HepG2 (cell line): ENCODE data around the gene ANKRD61. TPM values are rescaled to one million over a fixed set of nuclear protein-coding genes. Genes with fewer than 3 reads are reported as not detected.

Experiments
- ATAC-seq: fragments of 200-7000 bp; cut with Tn5 transposase; 3 replicates; pipeline ENCODE4 v1.9.1; 2020; ENCODE audit warnings: mild to moderate bottlenecking, moderate library complexity
- BruUV-seq: library from RNA; stranded (reverse); fragments of 400-500 nt; replicated peaks from 2 replicates; lab custom pipeline; 2021; lab: Mats Ljungman, UMichigan
- CTCF ChIA-PET: fragments of 300-600 bp; formaldehyde crosslinking; extraction: SDS; loops from one replicate; lab custom pipeline; 2021; ENCODE audit warnings: low total read pairs, inconsistent platforms, low intra/inter-chr PET ratio; lab: Yijun Ruan, JAX
- POLR2A ChIA-PET: fragments of 350-600 bp; sonication (Branson Sonifier 250); formaldehyde crosslinking; loops from one replicate; lab custom pipeline; 2020; ENCODE audit warnings: antibody characterized with exemption, inconsistent platforms; lab: Yijun Ruan, JAX
- DNase-seq: peaks from one replicate; pipeline ENCODE4 v3.0.0-alpha.2; 2015; ENCODE audit warnings: low spot score
- FAIRE-seq: peaks from 3 replicates; lab custom pipeline; 2011; peaks lifted over from hg19 to GRCh38; lab: Jason Lieb, UNC
- H2AFZ ChIP-seq: one replicate; pipeline ENCODE4 v1.6.1; 2011; ENCODE audit warnings: low read length, inconsistent platforms
- H3K27ac ChIP-seq: fragments of 300-600 bp; 3 replicates; pipeline ENCODE4 v1.8.0; 2011; ENCODE audit warnings: mixed run types, mild to moderate bottlenecking, mixed read lengths, low read length, inconsistent platforms; ENCODE audit not compliant: insufficient read depth; ENCODE audit errors: extremely low read length
- H3K27me3 ChIP-seq, 2 experiments: fragments of 200-600 bp in 1 of 2; 2 replicates in 1 of 2; 3 replicates in 1 of 2; pipeline versions ENCODE4 v1.6.0 to v1.8.0; 2011; ENCODE audit warnings: low read length in 2 of 2, mild to moderate bottlenecking in 2 of 2, moderate library complexity in 2 of 2, inconsistent platforms in 1 of 2; ENCODE audit not compliant: insufficient read depth in 2 of 2, control insufficient read depth in 1 of 2
- H3K36me3 ChIP-seq, 2 experiments: fragments of 200-600 bp in 1 of 2; replicated peaks in 1 of 2; 2 replicates in 1 of 2; 3 replicates in 1 of 2; pipeline versions ENCODE4 v1.5.1 to v1.8.0; 2011; ENCODE audit warnings: low read length in 2 of 2, inconsistent platforms in 1 of 2; ENCODE audit not compliant: insufficient read depth in 2 of 2, control insufficient read depth in 1 of 2
- H3K4me1 ChIP-seq: 2 replicates; pipeline ENCODE4 v1.5.1; 2012; ENCODE audit warnings: low read length, inconsistent platforms; ENCODE audit not compliant: insufficient read depth
- H3K4me2 ChIP-seq: 2 replicates; pipeline ENCODE4 v1.6.0; 2011; ENCODE audit warnings: low read depth, low read length, inconsistent platforms
- H3K4me3 ChIP-seq, 3 experiments: fragments of 200-600 bp in 1 of 3; sonication (generic), shearing (Covaris generic) in 1 of 3; replicated peaks in 1 of 3; 2 replicates each; pipeline ENCODE4 v1.5.1; 2011 to 2016; ENCODE audit warnings: low read length in 3 of 3, inconsistent platforms in 2 of 3, low read depth in 2 of 3, mild to moderate bottlenecking in 2 of 3, control low read depth in 1 of 3, mixed read lengths in 1 of 3; ENCODE audit not compliant: insufficient read depth in 1 of 3
- H3K79me2 ChIP-seq: one replicate; pipeline ENCODE4 v1.6.1; 2011; ENCODE audit warnings: low read length, inconsistent platforms; ENCODE audit not compliant: insufficient read depth
- H3K9ac ChIP-seq: 2 replicates; pipeline ENCODE4 v1.6.0; 2011; ENCODE audit warnings: mild to moderate bottlenecking, low read depth, low read length, inconsistent platforms; ENCODE audit not compliant: insufficient read depth
- H3K9me3 ChIP-seq: 2 replicates; pipeline ENCODE4 v1.5.1; 2012; ENCODE audit warnings: mild to moderate bottlenecking, low read length
- H4K20me1 ChIP-seq: 2 replicates; pipeline ENCODE4 v1.6.0; 2011; ENCODE audit warnings: inconsistent platforms, mild to moderate bottlenecking, low read length, moderate library complexity; ENCODE audit not compliant: insufficient read depth
- MAFK ChIP-seq, 2 experiments: IDR thresholded peaks in 1 of 2; conservative IDR thresholded peaks in 1 of 2; 2 replicates each; pipeline ENCODE4 v1.6.1; 2011; ENCODE audit warnings: improper control_type of control experiment in 2 of 2, low read length in 2 of 2
- MXI1 ChIP-seq: IDR thresholded peaks from 3 replicates; pipeline ENCODE4 v1.6.1; 2012; ENCODE audit warnings: low read depth, low read length, inconsistent platforms, borderline replicate concordance
- NCOR1 ChIP-seq: fragments of 200-600 bp; sonication (generic); IDR thresholded peaks from 2 replicates; pipeline ENCODE4 v1.7.0; 2017; ENCODE audit warnings: antibody characterized with exemption, low read length, borderline replicate concordance
- ZNF296 ChIP-seq: sonication (generic); formaldehyde crosslinking; conservative IDR thresholded peaks from 2 replicates; pipeline ENCODE4 v1.5.0; 2020; ENCODE audit warnings: mild to moderate bottlenecking, missing genetic modification reagents
- ZNF776 ChIP-seq: sonication (generic); formaldehyde crosslinking; IDR thresholded peaks from 2 replicates; pipeline ENCODE4 v1.4.0; 2020; ENCODE audit warnings: mild to moderate bottlenecking, missing genetic modification reagents
- WGBS: methylation state at CpG from one replicate; pipeline ENCODE4 v1.1.6; 2017; ENCODE audit warnings: low lambda C conversion rate; 5-methylcytosine and 5-hydroxymethylcytosine counted together
- in situ Hi-C: cut with HindIII; loops from 2 replicates; pipeline ENCODE4 v1.10.0; 2017; ENCODE audit warnings: low pct_unique_long_range_greater_than_20kb; ENCODE audit not compliant: extremely low pct_ligation_motif_present
- intact Hi-C: fragments of 100-400 bp; cut with micrococcal nuclease; formaldehyde crosslinking; loops from one replicate; pipeline ENCODE4 v1.10.0; 2022; ENCODE audit not compliant: unreplicated experiment
- polyA plus RNA-seq, 8 experiments: library from polyadenylated mRNA; depleted of rRNA in 3 of 8; stranded (reverse) in 7 of 8; unstranded in 1 of 8; fragments of >200 nt; fragmentation: Illumina TruSeq in 4 of 8; extraction: Trizol in 4 of 8; gene quantifications; 2 replicates each; pipeline versions ENCODE4 v1.2.1 to v1.2.3, GENCODE V29; 2011 to 2016; ENCODE audit warnings: low read depth in 4 of 8, missing spikeins in 1 of 8, mixed read lengths in 1 of 8; ENCODE audit not compliant: insufficient read depth in 1 of 8
- total RNA-seq, 5 experiments: library from RNA; depleted of rRNA; stranded (reverse); fragments of >200 nt; fragmentation: Illumina TruSeq; extraction: Trizol; gene quantifications; 2 replicates each; pipeline ENCODE4 v1.2.3, GENCODE V29; 2016; ENCODE audit warnings: low read depth in 1 of 5

ANKRD61 gene
- total and polyA plus RNA-seq, 2 of the 13 experiments (the other 11 are each of a cell fraction or from before 2014, with no cell fraction given), result 0.13 TPM; not detected in 1

DNA sequence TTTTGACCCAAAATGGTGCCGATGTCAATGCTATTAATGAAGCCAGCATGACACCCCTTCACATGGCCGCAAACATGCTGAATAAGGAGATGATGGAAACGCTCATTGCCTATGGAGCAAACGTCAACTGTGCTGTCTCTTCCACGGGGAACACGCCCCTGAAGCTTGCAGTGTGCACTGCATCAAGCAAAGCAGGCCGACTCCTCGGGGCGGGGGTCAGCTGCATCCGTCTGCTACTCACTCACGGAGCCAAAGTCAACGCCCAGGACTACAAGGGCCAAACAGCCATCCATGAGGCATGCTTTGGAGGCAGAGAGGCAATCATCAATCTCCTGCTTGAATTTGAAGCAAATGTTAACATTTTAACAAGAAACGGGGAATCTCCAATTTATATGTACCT, 4.5 kb downstream of the ANKRD61 start:
- ChIA-PET POLR2A (no interaction called here), CTCF (no interaction called here)
- Histone ChIP-seq H2AFZ (no peak overlapping the region), H3K79me2 (no peaks in the 10 kb centered on the region), H3K27ac (no peak overlapping the region), H3K4me3 (no peak overlapping the region), H3K9ac (no peak overlapping the region), H3K4me2 (no peak overlapping the region), H3K4me1 (no peaks in the 10 kb centered on the region), H3K9me3 (no peaks in the 10 kb centered on the region), H3K36me3 (peaks cover 34 to 77% of the 10 kb centered on the region in 2 experiments), H4K20me1 (0 out of 2 replicates have a peak, but pooled peaks cover 2% of the 10 kb centered on the region), H3K27me3 (no peaks in the 10 kb centered on the region)
- WGBS, result 97% methylated on average over 13 of the region's 13 CpGs
- BruUV-seq, result no TSS peak
- TF ChIP-seq MAFK (conservative IDR thresholded peaks at IDR 0.05 in 1 of 2, IDR thresholded peaks at IDR 0.05 in 1 of 2; ENCODE audit: low read length in 2 of 2) (0 out of 4 replicates have a peak, but pooled peaks of 1 of the 2 experiments have one; percentile 0), ZNF776 (CRISPR knock-in tag) (no peak)
- DNase-seq (no peak), FAIRE-seq (no peak), ATAC-seq (no peak)
- intact Hi-C loops (no loop called here), in situ Hi-C loops (no loop called here)

DNA sequence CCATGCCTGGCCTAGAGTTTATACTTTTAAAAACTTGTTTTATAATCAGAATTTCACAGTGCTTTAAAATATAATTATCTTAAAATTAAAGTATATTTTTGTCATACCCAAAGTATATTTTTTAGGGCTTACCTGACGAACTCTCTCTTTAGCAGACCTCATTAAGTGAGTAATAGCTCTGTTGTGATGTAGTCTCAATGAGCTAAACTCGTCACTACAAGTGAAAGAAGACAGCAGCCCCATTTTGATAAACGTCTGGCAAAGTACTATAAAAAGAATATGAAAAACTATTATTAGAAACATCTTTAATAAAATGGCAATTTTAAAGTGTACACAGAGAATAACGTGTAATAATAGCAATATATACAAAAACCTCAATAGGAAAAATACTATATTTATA, 18.6 kb downstream of the ANKRD61 start:
- WGBS, result 95% methylated on average over 4 of the region's 4 CpGs
- in situ Hi-C loops, result no loop called here
- H3K27me3 ChIP-seq, result no peaks in the 10 kb centered on the region
- TF ChIP-seq ZNF296 (CRISPR knock-in tag) (no peak), MXI1 (no peak), NCOR1 (no peak)
- H3K4me2 ChIP-seq, result no peak overlapping the region; the same call in 1 of the 2 replicates
- H3K79me2 ChIP-seq, result peaks cover 7% of the 10 kb centered on the region
- ChIA-PET POLR2A (no interaction called here), CTCF (no interaction called here)
- DNase-seq, result no peak
- no peak for ATAC-seq
- H3K36me3 ChIP-seq, result peaks cover 18 to 46% of the 10 kb centered on the region in 2 experiments
- peak overlapping the region; percentile 74 for H3K27ac ChIP-seq
- intact Hi-C loops, result no loop called here
- H4K20me1 ChIP-seq, result peaks cover 7% of the 10 kb centered on the region; the same call in 1 of the 2 replicates
- H3K9ac ChIP-seq, result 0 out of 2 replicates have a peak overlapping the region, but pooled peaks have one; percentile 36
- peaks cover 20% of the 10 kb centered on the region for H3K4me1 ChIP-seq
- FAIRE-seq, result no peak
- no TSS peak for BruUV-seq
- no peak overlapping the region for H2AFZ ChIP-seq
- H3K9me3 ChIP-seq, result no peaks in the 10 kb centered on the region
- no peak overlapping the region for H3K4me3 ChIP-seq
